Tibial nerve (tissue), 4 donors: Measurements from ENCODE around the gene WSB2. TPM values are rescaled to one million over a fixed set of nuclear protein-coding genes. Genes with fewer than 3 reads are reported as not detected.

ENCODE experiments used
- DNase-seq, 2 donors: peaks; one replicate each; pipeline ENCODE4 v3.0.0-alpha.2; 2019; ENCODE audit warnings: low spot score in 2 of 2
- H3K27ac ChIP-seq, 4 donors: fragments of 200-600 bp; sonication (generic) in 3 of 4; one replicate each; pipeline ENCODE4 v1.5.1; 2017 to 2019; ENCODE audit warnings: mild to moderate bottlenecking in 1 of 4
- H3K27me3 ChIP-seq, 2 donors: fragments of 200-600 bp; sonication (generic) in 1 of 2; one replicate each; pipeline versions ENCODE4 v1.5.1 to v1.6.0; 2017 to 2019
- H3K36me3 ChIP-seq, 3 donors: fragments of 200-600 bp; sonication (generic); one replicate each; pipeline ENCODE4 v1.5.1; 2018 to 2019
- H3K4me1 ChIP-seq, 4 donors: fragments of 200-600 bp; sonication (generic) in 3 of 4; one replicate each; pipeline ENCODE4 v1.5.1; 2017 to 2019
- H3K4me3 ChIP-seq, 4 donors: fragments of 200-600 bp; sonication (generic) in 3 of 4; one replicate each; pipeline ENCODE4 v1.5.1; 2017 to 2019; ENCODE audit warnings: mild to moderate bottlenecking in 1 of 4, moderate library complexity in 1 of 4
- H3K9me3 ChIP-seq, 4 donors: fragments of 200-600 bp; sonication (generic) in 3 of 4; one replicate each; pipeline ENCODE4 v1.5.1; 2017 to 2019
- EP300 ChIP-seq, 2 donors: sonication (generic); formaldehyde crosslinking; IDR thresholded peaks; one replicate each; pipeline ENCODE4 v1.6.1; 2017; ENCODE audit warnings: antibody characterized with exemption in 2 of 2, mild to moderate bottlenecking in 1 of 2
- POLR2A ChIP-seq, 2 donors: fragments of 450-650 bp; IDR thresholded peaks; one replicate each; pipeline ENCODE4 v1.6.1; 2017; ENCODE audit warnings: antibody characterized with exemption in 2 of 2, mild to moderate bottlenecking in 2 of 2, moderate library complexity in 2 of 2
- WGBS, 2 donors: methylation state at CpG; one replicate each; pipeline ENCODE4 v1.1.5; 2018; 5-methylcytosine and 5-hydroxymethylcytosine counted together
- total RNA-seq, 4 donors: library from RNA; depleted of rRNA; stranded (reverse); fragments of >200 nt; gene quantifications; one replicate each; pipeline ENCODE4 v1.1.0, GENCODE V29; 2016
- TF ChIP-seq, protein P1 (sequence below), 5 experiments: fragments of 200-600 bp in 3 of 5; fragments of 450-650 bp in 2 of 5; sonication (generic) in 3 of 5; IDR thresholded peaks; one replicate each; pipeline ENCODE4 v1.5.1; 2016 to 2019; ENCODE audit warnings: antibody characterized with exemption in 5 of 5, mild to moderate bottlenecking in 3 of 5, moderate library complexity in 2 of 5

WSB2 gene
- total RNA-seq, 4 donors from 2014 or later = 39.8 to 66.9 (median 48.0) TPM

GRCh38 chr12:118020036-118020435 is 40.9 kb downstream of the WSB2 start:
- Histone ChIP-seq H3K4me3 (no peak overlapping the region), H3K27me3 (no peaks in the 10 kb centered on the region), H3K9me3 (no peaks in the 10 kb centered on the region), H3K36me3 (peaks cover 0 to 60% (median 0%) of the 10 kb centered on the region in 3 donors), H3K4me1 (peaks cover 0 to 19% (median 5%) of the 10 kb centered on the region in 4 donors), H3K27ac (no peak overlapping the region)
- TF ChIP-seq EP300 (IDR thresholded peaks at IDR 0.05) (no peak), POLR2A (IDR thresholded peaks at IDR 0.05) (no peak)
- TF ChIP-seq, protein P1, sequence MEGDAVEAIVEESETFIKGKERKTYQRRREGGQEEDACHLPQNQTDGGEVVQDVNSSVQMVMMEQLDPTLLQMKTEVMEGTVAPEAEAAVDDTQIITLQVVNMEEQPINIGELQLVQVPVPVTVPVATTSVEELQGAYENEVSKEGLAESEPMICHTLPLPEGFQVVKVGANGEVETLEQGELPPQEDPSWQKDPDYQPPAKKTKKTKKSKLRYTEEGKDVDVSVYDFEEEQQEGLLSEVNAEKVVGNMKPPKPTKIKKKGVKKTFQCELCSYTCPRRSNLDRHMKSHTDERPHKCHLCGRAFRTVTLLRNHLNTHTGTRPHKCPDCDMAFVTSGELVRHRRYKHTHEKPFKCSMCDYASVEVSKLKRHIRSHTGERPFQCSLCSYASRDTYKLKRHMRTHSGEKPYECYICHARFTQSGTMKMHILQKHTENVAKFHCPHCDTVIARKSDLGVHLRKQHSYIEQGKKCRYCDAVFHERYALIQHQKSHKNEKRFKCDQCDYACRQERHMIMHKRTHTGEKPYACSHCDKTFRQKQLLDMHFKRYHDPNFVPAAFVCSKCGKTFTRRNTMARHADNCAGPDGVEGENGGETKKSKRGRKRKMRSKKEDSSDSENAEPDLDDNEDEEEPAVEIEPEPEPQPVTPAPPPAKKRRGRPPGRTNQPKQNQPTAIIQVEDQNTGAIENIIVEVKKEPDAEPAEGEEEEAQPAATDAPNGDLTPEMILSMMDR (IDR thresholded peaks at IDR 0.05) = no peak
- WGBS, 2 donors = 81 to 88% methylated on average over 1 of the region's 1 CpG
- no peak for DNase-seq

- H3K27me3 ChIP-seq = no peaks in the 10 kb centered on the region
- no peaks in the 10 kb centered on the region for H3K9me3 ChIP-seq
- H3K27ac ChIP-seq = no peak overlapping the region
- no peak for DNase-seq
- H3K4me3 ChIP-seq = no peak overlapping the region
- no peak for TF ChIP-seq POLR2A (IDR thresholded peaks at IDR 0.05)
- TF ChIP-seq EP300 (IDR thresholded peaks at IDR 0.05) = no peak
- TF ChIP-seq, protein P1 (IDR thresholded peaks at IDR 0.05) = no peak
- peaks cover 0 to 40% (median 0%) of the 10 kb centered on the region in 3 donors for H3K36me3 ChIP-seq
- H3K4me1 ChIP-seq = peaks cover 0 to 19% (median 5%) of the 10 kb centered on the region in 4 donors
Measured at GRCh38 chr12:118017926-118018325, 43.1 kb downstream of the WSB2 start.

GRCh38 chr12:118016424-118017264 is 44.3 kb downstream of the WSB2 start, which contains the start of gene RFC5:
Gene RFC5, plus strand, starts transcription at chr12:118016703. Its CDS starts 125 bp downstream, at chr12:118016828.
- no peaks in the 10 kb centered on the region for H3K27me3 ChIP-seq
- WGBS, 2 donors = 0 to 1% methylated on average over 19 to 53 of the region's 61 CpGs
- TF ChIP-seq POLR2A (IDR thresholded peaks at IDR 0.05) (no peak), EP300 (IDR thresholded peaks at IDR 0.05) (peak; percentile 35 to 42)
- DNase-seq = peak; percentile 98
- H3K4me3 ChIP-seq = peak within 1 kb of the TSS; percentile 61 to 81 (median 66)
- H3K4me1 ChIP-seq = peaks cover 0 to 19% (median 5%) of the 10 kb centered on the region in 4 donors
- H3K9me3 ChIP-seq = no peaks in the 10 kb centered on the region
- H3K36me3 ChIP-seq = peaks cover 0 to 27% (median 0%) of the 10 kb centered on the region in 3 donors
- peak within 1 kb of the TSS in 2 of 4 donors; percentile 63 to 71 for H3K27ac ChIP-seq

DNA sequence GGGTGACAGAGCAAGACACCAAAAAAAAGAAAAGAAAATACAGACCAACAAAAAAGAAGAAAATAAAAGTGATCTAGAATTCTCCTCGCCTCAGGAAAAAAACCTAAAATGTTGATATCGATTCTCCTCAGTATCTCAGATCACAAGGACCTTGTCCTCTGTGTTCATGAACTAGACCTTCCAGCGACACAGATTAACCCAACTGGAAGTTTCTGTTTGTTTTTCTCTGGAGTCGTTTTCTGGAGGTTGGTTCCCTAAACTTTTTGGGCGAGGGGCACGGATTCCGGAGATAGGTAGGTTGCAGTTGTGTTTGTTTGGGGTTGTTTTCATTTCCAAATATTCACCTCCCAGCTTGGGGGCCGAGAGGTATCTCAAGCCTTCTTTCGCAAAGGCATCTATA is 45.0 kb downstream of the WSB2 start:
- Histone ChIP-seq H3K27ac (peak overlapping the region in 1 of 4 donors; percentile 71), H3K36me3 (peaks cover 0 to 20% (median 0%) of the 10 kb centered on the region in 3 donors), H3K4me3 (peak overlapping the region; percentile 1 to 81 (median 66)), H3K9me3 (no peaks in the 10 kb centered on the region), H3K4me1 (peaks cover 0 to 19% (median 5%) of the 10 kb centered on the region in 4 donors), H3K27me3 (no peaks in the 10 kb centered on the region)
- TF ChIP-seq EP300 (IDR thresholded peaks at IDR 0.05) = no peak
- no peak for TF ChIP-seq POLR2A (IDR thresholded peaks at IDR 0.05)
- TF ChIP-seq, protein P1 (IDR thresholded peaks at IDR 0.05) = no peak
- WGBS, 2 donors = 25 to 28% methylated on average over 9 of the region's 9 CpGs
- DNase-seq = no peak

DNA sequence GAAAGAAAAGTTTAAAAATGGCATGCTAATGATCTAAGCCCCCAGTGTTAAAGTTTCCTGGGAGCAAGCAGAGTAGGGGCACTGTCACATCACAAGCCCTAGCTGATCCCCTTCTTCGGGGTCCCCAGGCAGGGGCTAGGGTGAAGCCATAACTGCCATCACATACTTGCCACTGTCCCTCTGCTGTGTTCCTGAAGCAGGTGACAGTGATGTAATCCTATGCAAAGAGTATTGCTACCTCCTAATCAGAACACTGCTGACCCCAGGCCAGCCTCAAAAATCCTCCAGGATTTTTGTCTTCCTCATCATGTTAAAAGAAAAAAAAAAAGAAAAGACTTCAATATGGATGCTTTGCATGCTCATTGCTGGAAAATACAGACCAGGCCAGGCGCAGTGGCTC is 45.7 kb downstream of the WSB2 start:
- WGBS, 2 donors = 86 to 91% methylated on average over 2 of the region's 2 CpGs
- no peak overlapping the region for H3K4me3 ChIP-seq
- no peaks in the 10 kb centered on the region for H3K9me3 ChIP-seq
- DNase-seq = no peak
- no peak overlapping the region for H3K27ac ChIP-seq
- no peaks in the 10 kb centered on the region for H3K27me3 ChIP-seq
- H3K4me1 ChIP-seq = peaks cover 0 to 19% (median 5%) of the 10 kb centered on the region in 4 donors
- H3K36me3 ChIP-seq = peaks cover 0 to 13% (median 0%) of the 10 kb centered on the region in 3 donors
- TF ChIP-seq POLR2A (IDR thresholded peaks at IDR 0.05) (no peak), EP300 (IDR thresholded peaks at IDR 0.05) (no peak)
- TF ChIP-seq, protein P1 (IDR thresholded peaks at IDR 0.05) = no peak
